BE2C (cell line): Measurements from ENCODE around the gene ARPIN.
"Not testable (repeated sequence)": the region's sequence is repeated elsewhere in the genome, so short reads cannot be mapped to it uniquely, and the experiment has no call there.

ENCODE experiments used
- DNase-seq: peaks from one replicate; pipeline ENCODE4 v3.0.0-alpha.2; 2020
- H3K27me3 ChIP-seq: fragments of 250-450 bp; sonication (Bioruptor Pico); 2 replicates; pipeline ENCODE4 v1.5.1; 2020; ENCODE audit warnings: mild to moderate bottlenecking
- H3K36me3 ChIP-seq: fragments of 250-450 bp; sonication (Bioruptor Pico); 2 replicates; pipeline ENCODE4 v1.5.1; 2020; ENCODE audit warnings: mild to moderate bottlenecking
- H3K4me1 ChIP-seq: fragments of 250-450 bp; sonication (Bioruptor Pico); 2 replicates; pipeline ENCODE4 v1.5.1; 2020
- H3K4me3 ChIP-seq: 2 replicates; pipeline ENCODE4 v1.5.1; 2011; ENCODE audit warnings: low read depth, low read length
- H3K9me3 ChIP-seq: fragments of 250-450 bp; sonication (Bioruptor Pico); 2 replicates; pipeline ENCODE4 v1.5.1; 2020
- CTCF ChIP-seq: IDR thresholded peaks from 2 replicates; pipeline ENCODE4 v1.5.1; 2012; ENCODE audit warnings: mild to moderate bottlenecking, low read depth, low read length

Gene ARPIN

GRCh38 chr15:89885611-89886010 lies 27.1 kb downstream of the ARPIN start:
- H3K9me3 ChIP-seq: no peaks in the 10 kb centered on the region
- peaks cover 24% of the 10 kb centered on the region for H3K36me3 ChIP-seq
- TF ChIP-seq CTCF: no peak
- no peak overlapping the region for H3K4me3 ChIP-seq
- H3K27me3 ChIP-seq: no peaks in the 10 kb centered on the region
- no peaks in the 10 kb centered on the region for H3K4me1 ChIP-seq
- DNase-seq: no peak

GRCh38 chr15:89885179-89885578 lies 27.6 kb downstream of the ARPIN start:
- not testable (repeated sequence) for H3K4me3 ChIP-seq, DNase-seq, H3K9me3 ChIP-seq, H3K27me3 ChIP-seq, H3K4me1 ChIP-seq
- peaks cover 24% of the 10 kb centered on the region for H3K36me3 ChIP-seq

GRCh38 chr15:89883518-89883917 lies 29.2 kb downstream of the ARPIN start:
- TF ChIP-seq CTCF: no peak
- H3K9me3 ChIP-seq: no peaks in the 10 kb centered on the region
- H3K36me3 ChIP-seq: peaks cover 24% of the 10 kb centered on the region

GRCh38 chr15:89880727-89881126 lies 32.0 kb downstream of the ARPIN start:
- Histone ChIP-seq H3K4me3 (no peak overlapping the region), H3K9me3 (no peaks in the 10 kb centered on the region), H3K27me3 (no peaks in the 10 kb centered on the region), H3K36me3 (peaks cover 3% of the 10 kb centered on the region), H3K4me1 (no peaks in the 10 kb centered on the region)
- no peak for TF ChIP-seq CTCF
- DNase-seq: no peak

More at GRCh38 chr15:89883518-89883917, 29.2 kb downstream of the ARPIN start:
- H3K4me1 ChIP-seq: no peaks in the 10 kb centered on the region
- DNase-seq: no peak
- no peak overlapping the region for H3K4me3 ChIP-seq
- H3K27me3 ChIP-seq: no peaks in the 10 kb centered on the region

- H3K9me3 ChIP-seq: no peaks in the 10 kb centered on the region
- H3K4me1 ChIP-seq: no peaks in the 10 kb centered on the region
- no peaks in the 10 kb centered on the region; the same call in none of the 2 replicates for H3K36me3 ChIP-seq
- no peak for DNase-seq
- TF ChIP-seq CTCF: no peak
- H3K4me3 ChIP-seq: no peak overlapping the region
- H3K27me3 ChIP-seq: no peaks in the 10 kb centered on the region
Measured at GRCh38 chr15:89878323-89878722, 34.4 kb downstream of the ARPIN start.

GRCh38 chr15:89877083-89877425 lies 35.7 kb downstream of the ARPIN start:
- no peak overlapping the region for H3K4me3 ChIP-seq
- H3K27me3 ChIP-seq: no peaks in the 10 kb centered on the region
- no peaks in the 10 kb centered on the region for H3K9me3 ChIP-seq
- peaks cover 4% of the 10 kb centered on the region for H3K36me3 ChIP-seq
- no peak for TF ChIP-seq CTCF
- H3K4me1 ChIP-seq: no peaks in the 10 kb centered on the region
- no peak for DNase-seq

GRCh38 chr15:89876396-89877082 lies 36.2 kb downstream of the ARPIN start:
- Histone ChIP-seq H3K9me3 (no peaks in the 10 kb centered on the region), H3K4me3 (no peak overlapping the region), H3K4me1 (no peaks in the 10 kb centered on the region), H3K36me3 (peaks cover 6% of the 10 kb centered on the region), H3K27me3 (no peaks in the 10 kb centered on the region)
- TF ChIP-seq CTCF: no peak
- DNase-seq: no peak
